RWPE1 (cell line): ENCODE measurements around the gene THOC2.
"Not testable (repeated sequence)": the region's sequence is repeated elsewhere in the genome, so short reads cannot be mapped to it uniquely, and the experiment has no call there.

Source experiments
- CTCF ChIA-PET: fragments of 350-600 bp; sonication (Branson Sonifier 250); formaldehyde crosslinking; extraction: SDS; loops from one replicate; lab custom pipeline; 2021; lab: Yijun Ruan, JAX
- POLR2A ChIA-PET: fragments of 400-600 bp; formaldehyde crosslinking; extraction: SDS; loops from one replicate; lab custom pipeline; 2020; ENCODE audit warnings: antibody characterized with exemption; ENCODE audit not compliant: low non-redundant PET; lab: Yijun Ruan, JAX
- DNase-seq: peaks from one replicate; pipeline ENCODE4 v3.0.0; 2012; ENCODE audit warnings: low spot score
- H3K27ac ChIP-seq: fragments of 450-650 bp; 2 replicates; pipeline ENCODE4 v1.5.1; 2017
- CTCF ChIP-seq: fragments of 450-650 bp; conservative IDR thresholded peaks from 2 replicates; pipeline ENCODE4 v1.5.1; 2017; ENCODE audit warnings: low read depth, mild to moderate bottlenecking

THOC2 gene

GRCh38 chrX:123764967-123765871 lies 32.4 kb upstream of the THOC2 start:
- POLR2A ChIA-PET, result no interaction called here
- no peak for TF ChIP-seq CTCF
- peak; percentile 87 for DNase-seq
- CTCF ChIA-PET, result interaction anchor here (1.0 kb wide), 1 partner anchor 13 kb away, joined by 6 read pairs; no protein-coding TSS in a partner anchor
- peak overlapping the region; percentile 65 for H3K27ac ChIP-seq

GRCh38 chrX:123759849-123760248 lies 27.0 kb upstream of the THOC2 start:
- POLR2A ChIA-PET, H3K27ac ChIP-seq, DNase-seq: not testable (repeated sequence)
- CTCF ChIA-PET, result interaction anchor here (0.8 kb wide), 1 partner anchor 9 kb away, joined by 4 read pairs; no protein-coding TSS in a partner anchor

- CTCF ChIA-PET, POLR2A ChIA-PET, H3K27ac ChIP-seq, DNase-seq: not testable (repeated sequence)
Observed at GRCh38 chrX:123757794-123758193, 24.9 kb upstream of the THOC2 start.

GRCh38 chrX:123756320-123756719 lies 23.5 kb upstream of the THOC2 start:
- TF ChIP-seq CTCF, result no peak
- ChIA-PET CTCF (interaction anchor here (0.5 kb wide), 1 partner anchor 41 kb away, joined by 4 read pairs; no protein-coding TSS in a partner anchor), POLR2A (no interaction called here)
- DNase-seq, result no peak
- H3K27ac ChIP-seq, result no peak overlapping the region

- POLR2A ChIA-PET, result no interaction called here
- no peak for DNase-seq
- CTCF ChIA-PET, result no interaction called here
- TF ChIP-seq CTCF, result no peak
- H3K27ac ChIP-seq, result no peak overlapping the region
Observed at GRCh38 chrX:123755107-123755506, 22.3 kb upstream of the THOC2 start.

- H3K27ac ChIP-seq, result no peak overlapping the region
- no peak for TF ChIP-seq CTCF
- POLR2A ChIA-PET, result no interaction called here
- no peak for DNase-seq
- CTCF ChIA-PET, result interaction anchor here (1.2 kb wide), 1 partner anchor 24 kb away, joined by 5 read pairs; no protein-coding TSS in a partner anchor
Observed at GRCh38 chrX:123753656-123754350, 21.0 kb upstream of the THOC2 start.

- H3K27ac ChIP-seq, result no peak overlapping the region
- ChIA-PET POLR2A (no interaction called here), CTCF (interaction anchor here (1.1 kb wide), 1 partner anchor 17 kb away, joined by 3 read pairs; the partner anchor contains the start of gene THOC2)
- DNase-seq, result no peak
- TF ChIP-seq CTCF, result no peak
Observed at GRCh38 chrX:123749643-123750042, 16.8 kb upstream of the THOC2 start.
